GDM1 (cell line): Measurements from ENCODE around the gene ZNRF3.
"Not testable (repeated sequence)": the region's sequence is repeated elsewhere in the genome, so short reads cannot be mapped to it uniquely, and the experiment has no call there.

Experiments
- DNase-seq: peaks from one replicate; lab custom pipeline; 2025; lab: John Stamatoyannopoulos, UW

The ZNRF3 gene

DNA sequence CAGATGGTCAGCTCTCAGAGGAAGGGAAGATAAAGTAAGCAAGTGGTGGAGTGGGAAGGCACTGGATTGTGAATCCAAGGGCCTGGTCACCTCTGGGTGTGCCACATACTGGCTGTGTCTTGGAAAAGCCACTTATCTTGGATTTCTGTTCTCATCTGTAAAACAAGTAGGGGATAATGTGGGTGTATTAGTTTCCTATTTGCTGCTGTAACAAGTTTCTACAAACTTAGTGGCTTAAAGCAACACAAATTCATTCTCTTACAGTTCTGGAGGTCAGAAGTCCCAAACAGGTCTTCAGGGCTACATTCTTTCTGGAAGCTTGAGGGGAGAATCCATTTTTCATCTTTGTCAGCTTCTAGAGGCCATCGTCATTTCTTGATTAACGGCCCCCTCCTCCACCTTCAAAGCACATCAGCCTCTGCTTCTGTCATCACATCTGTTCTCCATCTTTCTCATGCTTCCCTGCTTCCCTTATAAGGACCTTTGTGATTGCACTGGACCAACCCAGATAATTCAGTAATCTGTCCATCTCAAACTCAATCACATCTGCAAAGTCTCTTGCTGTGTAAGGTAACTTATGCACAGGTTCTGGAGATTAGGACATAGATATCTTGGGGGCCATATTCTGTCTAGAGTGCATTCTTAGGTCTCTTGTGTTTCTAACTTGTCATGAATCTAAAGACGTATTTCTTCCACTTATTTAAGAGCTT lies 102.4 kb downstream of the ZNRF3 start:
- no peak for DNase-seq

DNA sequence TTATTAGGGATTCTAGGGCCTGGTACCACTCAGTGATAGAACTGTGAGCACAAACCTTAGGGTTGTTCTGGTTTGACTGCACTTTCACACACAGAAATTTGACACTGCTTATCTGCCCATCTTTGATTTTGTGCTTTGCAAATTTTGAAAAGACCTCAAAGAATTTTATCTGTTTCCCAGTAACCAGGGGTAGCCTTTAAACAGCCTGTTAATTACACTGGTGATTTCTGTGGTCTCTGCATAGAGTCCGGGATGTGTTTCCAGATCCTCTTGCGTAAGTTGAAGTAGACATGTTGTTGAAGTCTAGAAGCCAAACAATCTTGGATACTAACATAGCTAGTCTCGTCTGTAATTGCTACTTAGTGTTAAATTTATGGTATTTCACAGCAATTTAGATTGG lies 103.0 kb downstream of the ZNRF3 start:
- DNase-seq = no peak

DNA sequence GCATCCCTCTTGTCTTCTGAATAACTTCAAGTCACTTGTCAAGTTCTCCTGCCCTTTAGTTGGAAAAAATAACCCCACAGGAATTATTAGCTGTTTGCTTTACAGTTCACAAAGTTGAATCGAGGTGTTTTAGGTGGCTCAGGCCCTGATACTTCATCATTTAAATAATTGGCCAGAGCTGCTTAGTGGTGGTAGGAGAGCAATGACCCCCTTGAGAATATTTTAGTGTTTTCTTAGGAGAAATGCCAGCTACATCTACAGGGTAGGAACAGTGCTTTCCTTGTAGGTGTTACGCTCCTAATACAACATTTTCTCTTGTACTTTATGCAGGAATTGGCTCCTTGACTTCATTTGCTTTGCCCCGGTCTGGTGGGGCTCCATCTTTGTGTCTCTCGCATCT lies 105.1 kb downstream of the ZNRF3 start:
- DNase-seq = no peak

DNA sequence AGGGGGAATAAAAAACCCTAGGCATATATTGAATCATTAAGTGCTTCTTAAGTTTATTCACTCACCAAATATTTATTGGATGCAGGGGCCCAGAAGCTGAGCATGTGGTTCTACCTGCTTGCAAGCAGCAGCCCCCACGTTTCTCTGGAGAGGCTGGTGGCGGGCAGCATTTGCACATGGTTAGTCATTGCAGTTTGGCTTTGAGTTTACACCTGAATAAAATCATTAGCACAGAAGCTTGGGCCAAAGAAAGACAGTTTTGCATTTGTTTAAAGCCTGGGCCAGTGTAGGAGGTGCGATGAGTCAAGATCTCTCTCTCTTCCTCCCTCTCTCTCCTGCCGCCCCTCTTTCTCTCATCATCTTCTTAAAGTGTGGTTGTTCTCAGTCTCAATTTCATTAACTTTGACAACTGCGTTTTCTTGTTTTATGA lies 105.7 kb downstream of the ZNRF3 start:
- no peak for DNase-seq

DNA sequence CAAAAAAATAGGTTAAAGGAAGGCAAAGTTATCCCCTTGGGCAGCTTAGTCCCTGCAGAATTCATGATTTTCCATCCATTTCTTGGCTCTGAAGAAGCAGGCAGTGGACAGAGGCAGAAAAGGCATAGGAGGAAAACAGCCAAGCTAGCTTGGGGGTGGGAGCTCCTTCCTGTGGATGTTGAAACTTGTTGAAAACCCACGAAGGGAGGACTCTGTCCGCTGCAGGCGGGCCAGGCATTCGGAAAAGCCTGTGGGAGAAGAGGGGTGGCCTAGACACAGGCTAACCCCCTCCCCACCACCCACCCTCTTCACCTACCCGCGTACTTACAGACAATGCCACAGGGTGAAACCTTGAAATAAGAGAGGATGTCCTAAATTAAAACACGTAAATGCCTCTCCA lies 106.1 kb downstream of the ZNRF3 start:
- no peak for DNase-seq

DNA sequence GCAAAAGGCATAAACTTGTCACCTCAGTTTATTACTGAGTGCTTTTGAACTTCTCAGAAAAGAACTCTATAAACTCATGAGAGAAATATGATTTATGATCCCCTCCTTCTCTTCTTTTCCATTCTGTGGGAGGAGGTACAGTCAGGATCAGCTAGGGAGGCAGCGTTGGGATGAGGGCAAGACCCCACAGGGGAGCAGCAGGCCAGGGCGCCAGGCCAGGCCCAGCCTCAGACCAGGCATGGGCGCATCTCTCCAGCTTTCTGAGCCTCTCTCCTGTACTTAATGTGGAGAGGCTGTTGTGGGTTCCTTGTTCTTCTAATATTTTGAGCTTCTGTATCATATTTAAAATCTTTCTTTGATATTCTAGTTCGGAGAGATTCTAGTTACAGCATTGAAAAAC lies 106.5 kb downstream of the ZNRF3 start:
- no peak for DNase-seq

DNA sequence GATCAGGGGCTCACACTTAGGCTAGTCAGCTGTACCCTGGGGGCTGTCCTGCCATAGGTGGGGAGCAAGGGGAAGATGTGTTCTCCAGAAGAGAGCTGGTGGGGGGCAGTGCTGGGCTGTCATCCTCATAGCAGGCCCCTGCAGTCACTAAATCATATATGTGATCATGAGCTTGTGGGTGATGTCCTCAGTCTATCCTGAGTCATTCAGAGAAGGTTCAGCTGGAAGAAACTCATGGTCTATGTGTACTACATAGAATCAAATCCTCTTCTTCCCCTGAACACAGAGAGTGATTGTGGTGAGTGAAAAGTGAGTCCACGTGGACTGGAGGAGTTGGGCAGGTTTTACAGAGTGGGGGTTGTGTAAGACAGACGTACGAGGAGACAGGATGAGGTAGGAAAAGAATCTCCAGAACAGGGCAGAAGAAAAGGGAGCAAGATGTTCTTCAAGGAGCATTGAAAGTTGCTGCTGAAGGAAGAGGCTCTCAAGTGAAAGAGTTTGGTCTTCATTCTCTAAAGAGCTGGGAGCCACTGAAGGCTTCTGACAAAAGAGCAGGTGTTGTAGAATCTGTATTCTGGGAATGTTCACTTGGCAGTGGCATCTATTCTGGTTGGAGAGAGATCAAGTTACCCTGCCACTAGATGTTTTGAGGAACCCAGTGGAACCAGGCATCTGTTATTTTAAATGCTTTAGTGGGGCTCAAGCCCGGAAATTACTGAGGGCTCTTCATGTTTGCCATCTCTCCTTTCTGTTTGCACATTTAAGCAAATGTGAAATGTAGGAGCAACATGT lies 109.4 kb downstream of the ZNRF3 start:
- no peak for DNase-seq

DNA sequence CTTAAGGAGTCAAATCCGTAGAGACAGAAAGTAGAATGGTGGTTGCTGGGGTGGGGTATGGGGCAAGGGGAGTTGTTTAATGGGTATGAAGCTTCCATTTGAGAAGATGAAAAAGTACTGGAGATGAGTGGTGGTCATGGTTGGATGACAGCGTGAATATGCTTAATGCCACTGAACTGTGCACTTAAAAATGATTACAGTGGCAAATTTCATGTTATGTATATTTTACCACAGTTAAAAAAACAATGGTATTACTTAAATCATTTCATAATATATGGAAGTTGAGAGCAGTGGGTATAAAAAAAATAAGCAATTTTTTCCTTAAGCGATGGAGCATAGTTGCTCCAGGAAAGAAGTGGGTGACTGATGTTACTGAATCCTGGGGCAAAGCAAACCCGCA lies 111.2 kb downstream of the ZNRF3 start:
- no peak for DNase-seq

DNA sequence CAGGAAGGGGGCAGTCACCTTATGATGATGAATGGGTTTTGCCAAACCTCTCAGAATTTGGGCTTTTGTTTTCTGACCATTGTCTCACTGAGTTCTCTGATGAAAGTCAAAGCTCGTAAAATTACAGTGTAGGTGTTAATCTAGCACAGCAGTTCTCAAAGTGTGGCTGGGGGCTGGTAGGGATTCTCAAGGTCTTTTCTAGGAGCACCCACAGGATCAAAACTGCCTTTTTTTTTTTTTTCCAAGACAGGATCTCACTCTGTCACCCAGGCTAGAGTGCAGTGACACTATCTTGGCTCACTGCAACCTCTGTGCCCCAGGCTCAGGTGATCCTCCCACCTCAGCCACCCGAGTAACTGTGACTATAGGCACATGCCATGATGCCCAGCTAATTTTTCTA lies 112.2 kb downstream of the ZNRF3 start:
- no peak for DNase-seq

DNA sequence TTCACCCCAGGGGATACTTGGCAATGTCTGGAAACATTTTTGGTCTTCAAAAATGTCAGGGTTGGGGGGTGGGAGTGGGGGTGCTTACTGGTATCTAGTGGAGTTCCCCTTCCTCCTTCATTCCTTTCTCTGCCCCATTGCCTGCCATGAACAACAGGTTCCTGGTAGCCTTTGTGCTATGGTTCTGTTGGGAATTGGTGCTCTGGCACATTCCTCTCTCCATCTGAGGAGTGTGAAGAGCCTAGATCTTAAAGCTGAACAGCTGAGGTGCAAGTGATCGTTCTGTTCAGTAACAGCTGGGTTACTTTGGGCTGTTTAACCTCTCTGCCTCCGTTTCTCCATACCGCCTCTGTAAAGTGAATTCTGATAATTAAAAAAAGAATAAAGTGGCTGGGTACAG lies 114.0 kb downstream of the ZNRF3 start:
- DNase-seq = no peak

DNA sequence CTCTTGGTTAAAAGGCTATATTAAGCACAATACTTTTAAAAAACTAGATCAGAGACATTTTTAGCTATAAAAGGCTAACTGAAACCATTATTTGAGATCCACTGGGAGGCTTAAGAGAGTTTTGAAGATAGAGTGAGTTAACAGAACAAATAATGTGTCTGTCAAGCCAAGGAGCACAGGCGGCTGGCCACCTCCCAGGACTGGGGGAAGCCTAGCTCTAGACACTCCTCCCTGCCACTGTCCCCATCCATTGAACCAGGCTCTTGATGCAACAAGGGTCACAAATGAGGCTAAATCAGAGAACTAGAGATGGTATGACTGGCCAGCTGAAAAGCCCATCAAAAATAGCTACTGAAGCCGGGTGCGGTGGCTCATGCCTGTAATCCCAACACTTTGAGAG lies 115.3 kb downstream of the ZNRF3 start:
- DNase-seq = no peak

DNA sequence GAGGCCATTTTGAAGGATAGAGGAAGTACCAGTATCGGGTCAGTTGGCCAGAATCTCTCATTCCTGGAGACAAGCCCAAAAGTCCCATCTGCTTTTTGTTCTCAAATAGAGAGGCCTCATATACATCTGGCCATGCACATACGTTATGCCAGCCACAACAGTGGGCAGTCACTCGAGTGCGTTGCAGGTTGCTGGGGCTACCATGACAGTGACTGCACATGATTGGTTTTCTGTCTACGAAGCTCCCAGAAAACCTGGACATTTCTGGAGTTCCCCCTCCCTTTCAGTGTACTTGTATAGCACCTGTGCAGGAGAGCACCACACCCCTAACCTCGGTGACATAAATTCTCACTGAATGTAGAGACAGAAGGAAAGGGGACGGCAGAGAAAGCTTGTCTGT lies 116.1 kb downstream of the ZNRF3 start:
- DNase-seq = no peak

DNA sequence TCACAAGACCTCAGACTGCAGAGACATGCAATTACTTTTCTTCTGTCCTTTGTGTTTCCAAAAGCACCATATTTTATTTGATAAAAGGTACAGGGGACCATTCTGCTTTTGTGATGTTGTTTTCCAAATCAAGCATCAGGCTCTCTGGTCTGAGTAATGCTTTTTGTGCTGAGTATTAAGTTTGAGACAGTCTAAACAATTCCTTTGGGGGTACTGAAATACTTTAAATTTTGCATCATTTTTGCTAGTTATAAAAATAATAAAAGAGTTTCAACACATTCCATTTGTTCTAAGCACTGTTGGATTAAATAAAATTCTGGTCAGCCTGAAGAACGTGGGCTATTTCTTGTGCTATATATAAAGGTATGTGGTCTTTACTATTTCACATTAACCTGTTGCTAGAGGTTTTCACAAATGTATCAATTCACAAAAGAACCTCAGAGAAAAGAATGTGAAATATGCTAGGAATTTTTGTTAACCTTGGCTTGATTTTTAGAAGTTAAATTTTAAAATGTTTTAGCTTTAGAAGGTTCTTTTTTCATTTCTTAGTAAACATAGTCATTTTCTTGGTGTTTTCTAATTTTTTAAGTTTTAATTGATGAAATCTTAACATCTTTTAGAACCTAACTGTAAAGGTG lies 116.7 kb downstream of the ZNRF3 start:
- DNase-seq = no peak

DNA sequence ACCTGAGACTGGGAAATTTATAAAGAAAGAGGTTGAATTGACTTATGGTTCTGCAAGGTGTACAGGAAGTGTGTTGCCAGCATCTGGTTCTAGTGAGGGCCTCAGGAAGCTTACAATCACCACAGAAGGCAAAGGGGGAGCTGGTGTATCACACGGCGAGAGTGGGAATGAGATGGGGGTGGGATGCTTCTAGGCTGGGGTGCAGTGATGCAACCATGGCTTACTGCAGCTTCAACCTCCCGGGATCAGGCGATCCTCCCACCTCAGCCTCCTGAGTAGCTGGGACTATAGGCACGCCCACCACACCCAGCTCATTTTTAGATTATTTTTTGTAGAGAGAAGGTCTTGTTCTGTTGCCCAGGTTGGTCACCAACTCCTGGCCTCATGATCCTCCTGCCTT lies 117.3 kb downstream of the ZNRF3 start:
- no peak for DNase-seq

DNA sequence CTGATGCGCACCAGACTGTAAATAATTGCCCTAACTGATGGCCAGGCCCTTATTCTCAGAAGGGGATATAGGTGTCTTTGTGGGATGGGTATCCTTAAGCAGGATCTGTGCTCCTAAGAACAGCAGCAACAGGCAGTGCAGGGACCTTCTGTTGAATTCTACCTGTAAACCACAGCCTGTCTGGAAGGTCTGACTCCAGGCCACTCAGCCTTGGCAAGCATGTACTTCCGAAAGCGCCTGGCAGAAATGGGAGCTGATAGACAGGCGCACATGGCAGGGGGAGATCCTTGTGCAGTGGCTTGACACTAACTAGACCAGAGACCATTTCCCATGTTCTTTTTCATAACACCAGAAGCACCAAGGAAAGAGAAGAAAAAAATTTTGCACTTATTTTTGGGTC lies 119.2 kb downstream of the ZNRF3 start:
- DNase-seq = no peak

DNA sequence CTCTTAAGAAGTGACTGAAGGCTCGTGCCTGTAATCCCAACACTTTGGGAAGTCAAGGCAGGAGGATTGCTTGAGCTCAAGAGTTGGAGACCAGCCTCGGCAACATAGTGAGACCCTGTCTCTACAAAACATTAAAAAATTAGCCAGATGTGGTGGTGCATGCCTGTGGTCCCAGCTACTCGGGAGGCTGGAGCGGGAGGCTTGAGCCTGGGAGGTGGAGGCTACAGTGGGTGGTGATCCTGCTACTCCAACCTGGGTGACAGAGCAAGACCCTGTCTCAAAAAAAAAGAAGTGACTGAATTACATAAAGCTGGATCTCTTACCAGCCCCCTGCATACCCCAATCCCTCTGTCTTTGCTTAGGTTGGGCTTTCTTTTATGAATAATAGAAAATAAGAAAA lies 120.2 kb downstream of the ZNRF3 start:
- DNase-seq = no peak

DNA sequence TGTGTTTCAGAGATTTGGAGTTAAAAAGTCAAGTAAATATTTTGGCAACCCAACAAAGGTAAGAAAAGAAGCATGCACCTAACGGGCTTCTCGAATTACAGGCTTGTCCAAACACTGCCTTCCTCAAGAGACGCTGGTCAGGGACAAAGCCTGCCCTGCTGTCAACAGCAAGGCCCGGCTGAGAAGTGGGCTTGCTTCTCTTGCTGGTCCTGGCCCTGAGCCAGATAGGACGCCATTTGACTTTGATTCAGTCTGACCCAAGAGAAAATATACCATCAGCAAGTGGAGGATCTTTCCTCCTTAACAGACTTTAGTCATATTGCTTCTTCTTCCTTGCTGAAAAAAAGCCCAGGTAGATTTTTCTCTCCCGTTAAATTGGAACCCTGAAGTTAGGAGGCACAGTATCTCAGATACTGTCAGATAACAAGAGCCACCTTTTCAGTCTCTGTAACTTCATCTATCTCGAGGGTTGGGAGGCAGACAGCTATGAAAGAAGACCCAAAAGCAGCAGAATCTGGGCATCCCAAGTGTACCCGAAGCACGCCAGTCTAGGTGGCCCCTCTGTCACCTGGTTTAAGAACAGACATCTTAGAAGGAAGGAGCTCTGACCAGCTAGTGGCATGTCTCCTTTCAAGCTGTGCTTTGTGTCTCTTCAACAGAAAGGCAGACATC lies 120.7 kb downstream of the ZNRF3 start:
- DNase-seq = no peak

DNA sequence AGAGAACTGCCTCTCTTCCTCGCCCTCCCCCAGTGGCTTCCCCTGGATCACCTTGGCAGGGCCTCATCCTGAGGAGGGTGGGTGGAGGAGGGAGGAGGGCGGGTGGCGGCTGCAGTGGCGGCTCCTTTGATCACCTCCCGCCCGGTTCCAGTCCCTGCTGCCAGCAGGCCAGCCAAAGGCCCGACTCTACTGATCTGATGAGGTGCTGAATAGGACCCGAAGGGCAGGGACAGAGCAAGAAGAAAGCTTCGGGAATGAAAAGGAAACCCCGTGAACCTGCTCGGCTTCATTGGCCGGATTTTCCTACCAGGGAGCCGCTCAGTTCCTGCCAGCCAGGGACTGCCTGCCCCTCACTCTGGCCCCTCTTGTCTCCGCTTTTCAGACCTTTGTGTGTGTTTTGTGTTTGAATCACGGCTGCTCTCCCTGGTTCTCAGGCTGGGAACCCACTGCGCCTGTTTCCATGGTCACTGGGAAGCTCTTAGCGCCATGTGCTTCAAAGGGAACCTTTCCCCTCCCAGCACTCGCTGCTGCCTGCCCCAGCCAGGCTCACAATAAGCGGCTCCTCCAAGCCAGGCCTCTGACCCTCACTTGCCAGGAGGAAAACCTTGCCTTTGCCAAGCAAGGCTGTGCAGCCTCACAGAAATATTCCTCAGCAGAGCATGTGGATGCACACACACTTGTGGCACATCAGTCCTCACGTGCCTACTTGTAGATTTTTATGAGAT lies 121.4 kb downstream of the ZNRF3 start:
- DNase-seq = no peak

DNA sequence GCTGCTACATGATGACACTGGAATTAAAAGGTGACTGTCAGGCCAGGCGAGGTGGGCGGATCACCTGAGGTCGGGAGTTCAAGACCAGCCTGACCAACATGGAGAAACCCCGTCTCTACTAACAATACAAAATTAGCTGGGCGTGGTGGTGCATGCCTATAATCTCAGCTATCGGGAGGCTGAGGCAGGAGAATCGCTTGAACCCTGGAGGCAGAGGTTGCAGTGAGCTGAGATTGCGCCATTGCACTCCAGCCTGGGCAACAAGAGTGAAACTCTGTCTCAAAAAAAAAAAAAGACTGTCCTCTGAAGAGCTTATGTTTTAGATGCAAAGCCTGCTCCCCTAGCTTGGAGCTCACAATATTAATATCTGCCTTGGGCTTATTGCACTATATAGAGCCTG lies 122.4 kb downstream of the ZNRF3 start:
- not testable (repeated sequence) for DNase-seq

DNA sequence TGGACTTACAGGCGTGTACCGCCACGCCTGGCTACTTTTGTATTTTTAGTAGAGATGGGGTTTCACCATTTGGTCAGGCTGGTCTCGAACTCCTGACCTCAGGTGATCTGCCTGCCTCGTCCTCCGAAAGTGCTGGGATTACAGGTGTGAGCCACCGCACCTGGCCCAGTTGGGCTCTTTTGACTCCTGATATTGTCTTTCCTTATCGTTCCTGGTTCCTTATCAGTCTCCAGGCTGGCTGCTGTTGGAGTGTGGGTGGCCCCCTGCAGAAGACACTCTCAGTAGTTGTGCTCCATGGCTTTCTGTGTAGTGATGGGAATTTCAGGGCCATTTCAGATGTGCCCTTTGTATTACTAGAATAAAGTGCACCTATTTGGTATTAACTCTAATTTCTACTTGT lies 123.0 kb downstream of the ZNRF3 start:
- DNase-seq = no peak

DNA sequence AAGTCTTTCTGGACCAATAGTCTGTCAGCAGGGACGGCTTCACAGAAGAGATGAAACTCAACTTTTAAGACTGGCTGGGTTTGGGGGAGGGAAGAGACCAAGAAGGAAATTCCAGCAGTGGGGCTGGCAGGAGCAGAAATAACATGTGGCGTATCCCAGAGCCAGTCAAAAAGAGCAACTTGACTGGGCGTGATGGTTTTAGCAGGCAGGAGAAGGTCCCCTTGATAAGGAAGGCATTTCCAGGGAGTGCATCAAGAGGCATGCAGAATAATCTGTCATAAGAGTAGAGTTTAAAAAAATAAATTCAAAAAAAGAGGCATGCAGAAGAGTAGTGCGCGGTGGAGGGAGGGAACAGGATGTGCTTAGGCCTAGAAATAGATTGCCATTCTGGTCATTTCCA lies 125.8 kb downstream of the ZNRF3 start:
- DNase-seq = no peak
